ENCODE data around the gene RASD2.
"Not testable (repeated sequence)": the region's sequence is repeated elsewhere in the genome, so short reads cannot be mapped to it uniquely, and the experiment has no call there.

RASD2 gene, protein sequence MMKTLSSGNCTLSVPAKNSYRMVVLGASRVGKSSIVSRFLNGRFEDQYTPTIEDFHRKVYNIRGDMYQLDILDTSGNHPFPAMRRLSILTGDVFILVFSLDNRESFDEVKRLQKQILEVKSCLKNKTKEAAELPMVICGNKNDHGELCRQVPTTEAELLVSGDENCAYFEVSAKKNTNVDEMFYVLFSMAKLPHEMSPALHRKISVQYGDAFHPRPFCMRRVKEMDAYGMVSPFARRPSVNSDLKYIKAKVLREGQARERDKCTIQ

DNA sequence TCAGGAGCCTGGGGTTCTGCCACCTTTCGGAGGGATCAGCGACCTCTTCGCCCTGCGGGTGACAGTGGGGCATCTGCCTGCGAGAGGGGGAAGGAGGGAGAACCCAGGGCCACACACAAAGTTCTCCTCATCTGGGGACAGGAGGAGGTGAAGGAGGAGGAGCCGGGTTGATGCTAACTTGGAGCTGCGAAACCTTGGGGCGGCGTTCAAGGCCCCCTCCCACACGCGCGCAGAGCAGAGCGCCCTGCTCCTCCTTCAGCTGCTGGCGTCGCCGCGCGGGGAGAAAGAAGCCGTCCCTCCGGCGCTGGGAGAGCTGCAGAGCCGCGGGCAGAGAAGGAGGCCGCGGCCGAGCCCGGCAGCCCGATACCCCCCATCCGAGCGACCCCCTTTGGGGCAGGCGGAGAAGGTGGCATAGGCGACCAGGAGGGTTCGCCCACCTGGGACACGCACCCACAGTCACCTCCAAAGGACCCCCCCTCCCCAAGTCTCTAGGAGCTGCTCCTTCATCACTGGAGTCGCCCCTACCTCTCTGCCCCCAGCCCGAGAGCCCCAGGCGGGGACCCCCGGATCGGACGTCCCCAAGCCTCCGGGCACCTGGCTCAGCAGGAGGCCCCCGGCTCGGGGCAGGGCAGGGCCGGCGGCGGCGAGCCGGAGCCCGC, at the start of gene RASD2:
TSS of gene RASD2 (plus strand) at position 237 of the 659 bp plus-strand sequence. CDS start 5,979 bp downstream, outside the sequence.
- peak; percentile 25 to 46 for DNase-seq

DNA sequence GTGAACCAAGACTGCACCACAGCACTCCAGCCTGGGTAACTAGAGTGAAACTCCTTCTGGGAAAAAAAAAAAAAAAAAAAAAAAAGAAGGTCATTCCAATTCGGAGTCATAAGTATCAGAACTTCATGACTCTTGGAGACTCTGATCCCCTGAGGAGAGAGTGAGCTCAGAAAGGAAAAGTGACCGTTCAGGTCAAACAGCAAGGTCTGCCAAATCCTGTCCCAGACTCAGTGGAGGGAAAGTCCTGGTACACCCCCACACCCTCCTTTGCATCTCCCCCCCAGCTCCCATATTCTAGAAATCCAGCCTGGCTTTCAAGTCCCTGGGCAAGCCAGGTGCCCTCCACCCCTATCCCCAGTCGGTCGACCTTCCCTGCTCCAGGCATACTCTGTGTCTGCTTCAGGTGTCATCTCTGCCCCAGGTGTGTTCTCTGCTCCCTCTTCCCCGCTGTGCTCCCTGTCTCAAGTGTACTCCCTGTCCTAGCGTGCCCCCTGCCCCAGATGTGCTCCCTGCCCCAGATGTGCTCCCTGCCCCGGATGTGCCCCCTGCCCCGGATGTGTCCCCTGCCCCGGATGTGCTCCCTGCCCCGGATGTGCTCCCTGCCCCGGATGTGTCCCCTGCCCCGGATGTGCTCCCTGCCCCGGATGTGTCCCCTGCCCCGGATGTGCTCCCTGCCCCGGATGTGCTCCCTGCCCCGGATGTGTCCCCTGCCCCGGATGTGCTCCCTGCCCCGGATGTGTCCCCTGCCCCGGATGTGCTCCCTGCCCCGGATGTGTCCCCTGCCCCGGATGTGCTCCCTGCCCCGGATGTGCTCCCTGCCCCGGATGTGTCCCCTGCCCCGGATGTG, 49.3 kb upstream of the RASD2 start:
- DNase-seq = not testable (repeated sequence)

DNA sequence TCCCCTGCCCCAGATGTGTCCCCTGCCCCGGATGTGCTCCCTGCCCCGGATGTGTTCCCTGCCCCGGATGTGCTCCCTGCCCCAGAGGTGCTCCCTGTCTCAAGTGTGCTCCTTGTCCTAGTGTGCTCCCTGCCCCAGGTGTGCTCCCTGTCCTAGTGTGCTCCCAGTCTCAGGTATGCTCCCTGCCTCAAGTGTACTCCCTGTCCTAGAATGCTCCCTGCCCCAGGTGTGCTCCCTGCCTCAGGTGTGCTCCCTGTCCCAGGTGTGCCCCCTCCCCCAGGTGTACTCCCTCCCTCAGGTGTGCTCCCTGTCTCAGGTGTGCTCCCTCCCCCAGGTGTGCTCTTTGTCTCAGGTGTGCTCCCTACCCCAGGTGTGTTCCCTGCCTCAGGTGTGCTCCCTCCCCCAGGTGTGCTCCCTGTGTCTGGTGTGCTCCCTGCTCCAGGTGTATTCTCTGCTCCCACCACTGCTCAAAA, 48.7 kb upstream of the RASD2 start:
- no peak for DNase-seq

DNA sequence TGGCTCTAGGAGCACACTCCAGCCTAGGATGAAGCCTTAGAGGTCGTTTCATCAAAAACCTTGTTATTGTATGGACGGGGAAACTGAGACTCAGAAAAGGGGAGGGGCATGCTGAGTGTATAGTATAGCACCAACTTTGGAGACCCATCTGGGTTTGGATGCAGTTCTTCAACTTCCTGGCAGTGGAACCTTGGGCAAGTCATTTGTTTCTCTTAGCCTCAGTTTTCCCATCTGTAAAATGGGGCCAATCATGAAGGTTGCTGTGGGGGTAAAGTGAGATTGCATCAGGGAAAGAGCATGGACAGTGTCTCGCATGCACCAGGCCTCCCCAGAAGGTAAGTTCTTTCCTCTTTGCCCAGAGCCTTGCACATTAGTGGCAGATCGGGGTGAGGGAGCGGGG, 47.6 kb upstream of the RASD2 start:
- DNase-seq = no peak

DNA sequence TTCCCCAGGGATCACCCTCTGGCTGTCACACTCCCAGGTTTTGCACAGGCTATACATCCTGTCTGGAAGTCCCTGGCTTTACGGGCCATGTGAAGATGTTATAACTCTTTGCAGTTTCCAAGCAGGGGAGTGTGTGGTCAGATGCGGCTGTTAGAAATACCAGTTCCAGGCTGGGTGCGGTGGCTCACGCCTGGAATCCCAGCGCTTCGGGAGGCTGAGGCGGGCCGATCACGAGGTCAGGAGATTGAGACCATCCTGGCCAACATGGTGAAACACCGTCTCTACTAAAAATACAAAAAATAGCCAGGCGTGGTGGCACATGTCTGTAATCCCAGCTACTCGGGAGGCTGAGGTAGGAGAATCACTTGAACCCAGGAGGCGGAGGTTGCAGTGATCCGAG, 44.9 kb upstream of the RASD2 start:
- not testable (repeated sequence) for DNase-seq

DNA sequence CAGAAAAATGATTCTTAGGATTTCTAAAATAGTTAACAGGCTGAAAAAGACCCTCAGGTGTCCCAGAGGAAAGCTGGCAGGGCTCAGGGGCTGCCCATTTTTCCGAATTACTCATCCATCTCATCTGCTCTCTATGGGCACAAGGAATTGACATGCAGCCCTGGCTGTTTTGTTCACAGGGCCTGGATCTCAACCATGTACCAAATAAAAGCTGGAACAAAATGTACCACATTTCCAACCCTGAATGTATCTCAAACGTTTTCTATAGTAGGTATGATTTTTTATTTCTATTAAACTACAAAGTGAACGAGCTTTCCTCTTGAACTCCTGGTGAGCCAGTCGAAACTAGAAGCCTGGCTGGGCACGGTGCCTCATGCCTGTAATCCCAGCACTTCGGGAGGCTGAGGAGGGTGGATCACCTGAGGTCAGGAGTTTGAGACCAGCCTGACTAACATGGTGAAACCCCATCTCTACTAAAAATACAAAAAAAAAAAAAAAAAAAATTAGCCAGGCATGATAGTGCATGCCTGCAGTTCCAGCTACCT, 43.8 kb upstream of the RASD2 start:
- no peak for DNase-seq

DNA sequence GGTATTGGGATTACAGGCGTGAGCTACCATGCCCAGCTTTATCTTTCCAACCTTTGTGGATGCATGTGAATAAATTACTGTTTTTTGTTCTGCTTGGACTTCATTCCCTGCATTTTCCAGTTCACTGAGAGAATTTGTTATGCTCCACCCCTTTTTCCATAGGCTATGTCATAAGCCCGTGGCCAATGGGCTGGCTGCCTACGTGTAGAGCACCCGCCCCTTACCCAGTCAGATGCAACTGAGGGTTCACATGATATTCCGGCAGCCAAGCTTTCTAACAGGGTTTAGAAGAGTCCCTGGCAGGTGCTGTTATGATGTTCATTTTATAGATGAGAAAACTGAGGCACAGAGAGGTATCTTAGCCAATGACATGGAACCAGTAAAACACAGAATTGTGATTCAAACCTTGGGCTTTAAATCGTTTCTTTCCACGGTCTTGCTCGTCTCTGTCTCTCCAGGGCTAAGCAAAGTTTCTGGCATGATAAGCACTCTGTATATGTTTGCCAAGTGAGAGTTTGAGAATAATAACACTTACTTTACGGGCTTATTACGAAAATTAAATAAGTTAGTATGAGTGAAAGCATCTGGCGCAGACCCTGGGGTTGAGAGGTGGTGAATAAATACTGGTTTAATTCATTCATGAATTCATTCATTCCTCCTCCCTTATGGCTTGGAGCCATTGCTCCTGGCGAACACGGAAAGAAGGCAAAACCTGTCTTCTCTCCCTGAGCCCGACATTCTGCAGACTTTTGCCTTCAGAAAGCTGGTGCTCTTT, 42.4 kb upstream of the RASD2 start:
- no peak for DNase-seq

DNA sequence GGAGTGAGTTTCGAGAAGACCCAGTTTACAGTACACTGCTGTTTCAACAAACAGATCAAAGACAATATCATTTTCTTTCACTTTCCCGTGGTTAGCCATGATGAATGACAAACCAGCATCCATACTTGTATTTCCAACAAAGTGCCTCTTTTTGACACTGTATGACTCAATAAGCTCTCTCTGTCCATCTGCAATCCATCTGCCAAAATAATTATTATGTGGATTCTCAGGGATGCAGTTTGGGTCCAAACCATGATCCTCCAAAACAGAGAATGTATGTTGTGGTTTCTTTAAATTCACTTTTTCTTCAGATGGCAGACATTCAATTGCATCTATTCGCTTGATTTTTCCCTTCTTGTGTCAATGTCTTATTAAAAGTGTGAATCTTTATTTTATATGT, 37.8 kb upstream of the RASD2 start:
- no peak for DNase-seq

DNA sequence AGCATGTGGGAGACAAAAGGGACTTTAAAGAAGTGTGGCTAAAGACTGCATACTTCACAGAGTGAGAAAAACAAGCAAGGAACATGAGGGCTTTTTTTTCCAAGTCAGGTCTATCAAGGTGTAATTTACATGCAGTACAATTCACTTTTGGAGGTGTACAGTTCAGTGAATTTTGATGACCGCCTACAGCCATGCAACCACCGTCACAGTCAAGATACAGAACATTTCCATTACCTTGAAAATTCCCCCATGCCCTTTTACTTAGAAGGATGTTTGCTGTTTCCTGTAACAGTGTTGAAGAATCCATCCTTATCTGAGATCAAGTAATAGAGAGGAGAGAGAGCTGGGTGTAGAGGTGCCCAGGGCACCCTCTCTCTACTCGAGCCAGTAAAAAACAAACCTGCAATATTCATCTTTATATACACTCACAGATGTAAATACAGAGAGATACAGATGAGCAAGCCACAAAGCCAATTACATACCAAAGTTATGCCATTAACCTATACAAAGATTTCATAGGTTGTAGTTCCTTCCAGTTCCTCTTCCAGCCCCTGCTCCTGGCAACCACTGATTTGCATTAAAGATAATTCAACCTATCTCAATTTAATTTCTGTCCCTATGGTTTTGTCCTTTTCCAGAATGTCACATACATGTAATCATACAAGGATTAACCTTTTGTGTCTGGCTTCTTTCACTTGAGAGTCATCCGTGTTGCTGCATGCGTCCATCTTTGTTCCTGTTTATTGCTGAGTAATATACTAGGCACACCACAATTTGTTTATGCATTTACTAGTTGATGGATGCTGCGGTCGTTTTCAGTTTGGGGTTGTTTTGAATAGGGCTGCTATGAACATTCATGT, 35.0 kb upstream of the RASD2 start:
- no peak for DNase-seq

DNA sequence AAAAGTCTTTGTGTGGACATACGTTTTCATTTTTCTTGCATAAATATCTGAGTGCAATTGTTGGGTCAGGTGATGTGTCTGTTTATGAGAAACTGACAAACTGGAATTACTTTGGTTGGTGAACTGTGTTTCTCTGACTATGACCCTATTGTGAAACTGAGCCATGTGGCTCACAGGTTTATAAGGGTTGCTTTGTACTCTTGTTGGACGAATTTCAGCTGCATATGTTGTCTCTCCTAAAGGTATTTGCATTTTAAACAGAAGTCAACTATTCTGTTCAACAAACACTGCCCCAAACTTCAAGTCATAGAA, 34.4 kb upstream of the RASD2 start:
- no peak for DNase-seq

DNA sequence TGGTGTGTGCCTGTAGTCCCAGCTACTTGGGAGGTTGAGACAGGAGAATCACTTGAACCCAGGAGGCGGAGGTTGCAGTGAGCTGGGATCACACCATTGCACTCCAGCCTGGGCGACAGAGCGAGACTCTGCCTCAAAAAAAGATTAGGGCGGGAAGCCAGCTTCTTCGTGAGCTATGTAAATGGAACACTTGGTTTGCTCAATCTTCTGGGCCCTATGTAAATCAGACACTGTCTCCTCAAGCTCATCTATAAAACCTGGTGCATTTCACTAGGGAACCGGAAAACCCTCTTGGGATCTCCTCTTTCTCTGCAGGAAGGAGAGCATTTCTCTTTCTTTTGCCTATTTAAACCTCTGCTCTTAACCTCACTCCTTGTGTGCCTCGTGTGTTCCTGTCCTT, 32.8 kb upstream of the RASD2 start:
- not testable (repeated sequence) for DNase-seq

DNA sequence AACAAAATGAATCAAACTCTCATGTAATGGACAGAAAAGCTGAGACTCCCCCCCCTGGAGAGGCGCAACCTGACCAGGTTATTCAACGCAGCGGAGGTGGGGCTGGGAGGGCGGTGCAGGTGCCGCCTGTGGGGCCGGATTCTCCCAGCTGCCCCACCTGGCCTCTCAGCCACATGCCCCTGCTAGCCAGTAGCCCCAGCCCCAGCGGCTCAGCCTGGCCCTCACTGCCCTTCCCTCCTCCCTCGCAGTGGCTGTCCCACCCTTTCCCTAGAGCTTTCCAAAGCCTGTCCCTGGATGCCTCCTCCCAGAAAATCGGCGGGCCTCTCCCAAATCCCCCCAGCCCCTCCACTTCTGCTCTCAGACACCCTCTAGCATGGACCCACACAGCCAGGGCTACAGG, 31.2 kb upstream of the RASD2 start:
- no peak for DNase-seq

DNA sequence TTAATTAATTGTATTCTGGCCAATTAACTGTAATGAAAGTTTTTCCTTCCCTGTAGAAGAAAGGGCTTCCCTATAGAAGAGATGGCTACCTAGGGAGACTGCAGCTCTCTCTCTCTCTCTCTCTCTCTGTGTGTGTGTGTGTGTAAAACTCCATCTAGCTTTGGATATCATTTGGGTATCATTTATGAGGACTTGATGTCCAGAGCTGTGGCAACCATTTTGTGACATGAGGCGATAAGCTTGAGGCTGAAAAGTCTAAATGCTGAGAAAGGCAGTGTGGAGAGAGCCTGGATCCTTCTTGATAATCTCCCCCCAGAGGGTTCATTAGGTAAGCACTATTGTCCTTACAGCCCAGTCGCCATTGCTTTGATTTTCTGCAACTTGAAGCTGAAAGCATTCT, 30.7 kb upstream of the RASD2 start:
- no peak for DNase-seq

DNA sequence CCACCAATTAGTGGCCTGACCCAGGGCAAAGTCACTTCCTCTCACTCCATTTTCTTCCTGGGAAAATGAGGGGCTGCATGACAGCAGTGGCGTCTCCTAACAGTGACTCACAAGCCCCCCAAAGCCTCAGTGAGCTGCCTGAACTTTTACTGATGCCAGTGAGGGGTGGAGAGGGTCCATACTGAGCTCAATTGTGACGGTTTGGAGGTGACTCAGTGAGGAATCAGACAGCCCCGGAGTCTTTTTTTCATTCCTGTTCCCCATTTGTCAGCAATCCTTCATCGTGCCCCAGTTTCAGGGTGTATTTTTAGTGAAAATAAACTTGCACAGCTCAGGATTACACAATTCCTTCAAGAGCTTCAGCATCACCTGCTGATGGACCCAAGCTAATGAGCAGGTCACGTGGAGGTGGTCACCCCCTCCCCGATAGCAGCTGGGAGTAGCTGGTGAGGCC, 30.1 kb upstream of the RASD2 start:
- no peak for DNase-seq

DNA sequence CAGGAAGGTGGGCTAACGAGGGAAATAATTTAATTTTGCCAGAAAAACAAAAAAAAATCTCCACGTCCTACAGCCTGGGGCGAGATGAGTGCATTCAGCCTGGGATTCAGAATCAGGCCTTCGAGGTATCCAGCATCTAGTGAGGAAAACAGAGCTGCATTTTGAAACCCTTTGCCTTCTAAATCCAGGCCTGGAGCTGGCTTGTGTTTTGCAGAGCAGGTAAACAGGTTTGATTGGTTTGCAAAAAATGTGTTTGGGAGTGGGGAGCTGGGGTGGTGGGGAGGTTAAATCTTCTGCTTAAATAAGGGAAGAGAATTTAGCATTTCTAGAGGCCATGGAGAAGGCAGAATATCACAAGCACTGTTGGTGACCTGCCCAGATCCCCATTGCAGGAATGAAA, 29.7 kb upstream of the RASD2 start:
- DNase-seq = no peak

DNA sequence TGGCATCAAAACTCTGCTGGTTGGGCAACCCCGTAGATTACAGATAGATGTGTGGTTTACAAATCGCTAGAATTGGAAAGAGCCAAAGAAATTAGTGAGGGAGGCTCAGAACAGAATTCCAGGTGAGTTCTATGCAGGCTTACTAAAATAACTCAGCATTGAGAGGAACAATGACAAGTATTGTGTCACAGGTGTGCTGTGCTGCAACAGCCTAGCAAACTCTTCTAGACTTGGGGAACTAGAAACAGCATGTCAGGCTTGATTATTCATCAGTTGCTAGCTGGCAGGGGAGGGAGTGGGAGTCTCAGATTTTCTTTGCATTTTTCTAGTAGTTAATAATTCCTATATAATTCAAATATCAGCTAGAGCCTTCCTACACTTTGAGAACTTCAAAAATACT, 26.3 kb upstream of the RASD2 start:
- DNase-seq = no peak

DNA sequence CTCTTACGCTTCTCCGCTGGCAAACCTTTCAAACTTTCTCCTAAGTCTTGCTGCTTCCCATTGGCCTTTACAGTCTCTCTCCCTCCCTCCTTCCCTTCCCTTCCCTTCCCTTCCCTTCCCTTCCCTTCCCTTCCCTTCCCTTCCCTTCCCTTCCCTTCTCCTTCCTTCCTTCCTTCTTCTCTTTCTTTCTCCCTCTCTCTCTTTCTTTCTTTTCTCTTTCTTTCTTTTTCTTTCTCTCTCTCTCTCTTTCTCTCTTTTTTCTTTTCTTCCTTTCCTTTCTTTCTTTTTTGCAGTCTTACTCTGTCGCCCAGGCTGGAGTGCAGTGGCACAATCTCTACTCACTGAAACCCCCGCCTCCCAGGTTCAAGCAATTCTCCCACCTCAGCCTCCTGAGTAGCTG, 24.7 kb upstream of the RASD2 start:
- not testable (repeated sequence) for DNase-seq

DNA sequence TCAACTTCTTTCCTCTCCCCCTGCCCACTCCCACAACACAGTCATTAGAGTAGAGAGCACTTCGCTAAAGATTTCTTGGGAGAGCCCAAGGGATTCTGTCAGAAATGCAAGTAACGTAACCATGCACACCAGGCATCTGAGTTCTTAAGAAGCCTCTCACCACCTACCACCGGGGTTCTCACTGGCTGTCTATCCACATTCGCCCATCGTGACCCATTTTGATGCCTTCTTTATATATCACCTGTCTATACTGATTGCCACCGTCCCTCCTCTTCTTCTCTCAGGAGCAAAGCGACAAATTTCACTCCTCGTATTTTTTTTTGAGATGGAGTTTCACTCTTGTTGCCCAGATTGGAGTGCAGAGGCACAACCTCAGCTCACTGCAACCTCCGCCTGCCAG, 23.9 kb upstream of the RASD2 start:
- DNase-seq = no peak

DNA sequence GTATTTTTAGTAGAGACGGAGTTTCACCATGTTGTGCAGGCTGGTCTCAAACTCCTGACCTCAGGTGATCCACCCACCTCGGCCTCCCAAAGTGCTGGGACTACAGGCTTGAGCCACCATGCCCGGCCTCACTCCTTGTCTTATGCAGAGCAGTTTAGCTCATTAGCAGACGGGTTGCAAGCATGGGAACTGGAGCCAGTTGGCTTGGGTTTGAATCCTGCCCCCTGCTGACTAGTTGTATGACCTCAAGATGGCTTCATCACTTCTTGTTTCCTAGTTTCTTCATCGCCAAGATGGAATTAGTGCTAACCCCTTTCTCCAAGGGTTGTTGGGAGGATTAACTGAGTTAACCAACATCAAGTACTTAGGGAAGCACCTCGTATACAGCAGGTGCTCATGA, 23.4 kb upstream of the RASD2 start:
- DNase-seq = no peak

DNA sequence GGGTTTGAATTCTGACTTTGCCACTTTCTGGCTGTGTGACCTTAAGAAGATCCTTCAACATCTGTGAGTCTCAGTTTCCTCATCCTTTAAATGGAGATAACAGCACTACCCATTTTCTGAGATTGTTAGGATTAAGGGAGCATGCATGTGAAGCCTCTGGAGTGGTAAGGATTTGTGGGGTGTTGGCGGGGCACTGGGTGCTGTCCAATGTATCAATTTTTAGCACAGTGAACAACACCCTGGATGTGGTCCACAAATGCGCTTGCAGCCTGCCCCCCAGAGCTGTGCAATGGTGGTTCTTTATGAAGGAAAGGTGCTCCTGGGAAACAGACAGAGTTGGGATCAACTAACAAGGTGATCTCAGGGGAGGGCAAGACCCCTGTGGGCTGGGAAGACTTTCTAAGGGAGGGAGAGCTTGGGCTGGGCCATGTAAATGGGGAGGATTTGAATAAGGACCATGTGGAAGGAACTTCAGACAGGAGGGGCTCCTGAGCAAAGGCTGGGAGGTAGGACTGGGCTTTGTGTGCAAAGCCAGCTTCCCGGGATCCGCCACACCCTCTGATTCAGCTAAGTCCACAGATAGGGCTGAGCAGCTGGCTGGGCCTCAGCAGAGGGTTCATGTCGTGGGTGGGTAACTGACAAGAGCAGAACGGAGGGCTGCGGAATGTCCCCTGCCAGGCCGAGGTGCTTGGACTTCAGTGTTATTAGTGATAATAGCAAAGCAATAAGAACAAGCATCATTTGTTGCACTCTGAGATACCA, 22.7 kb upstream of the RASD2 start:
- no peak for DNase-seq

DNA sequence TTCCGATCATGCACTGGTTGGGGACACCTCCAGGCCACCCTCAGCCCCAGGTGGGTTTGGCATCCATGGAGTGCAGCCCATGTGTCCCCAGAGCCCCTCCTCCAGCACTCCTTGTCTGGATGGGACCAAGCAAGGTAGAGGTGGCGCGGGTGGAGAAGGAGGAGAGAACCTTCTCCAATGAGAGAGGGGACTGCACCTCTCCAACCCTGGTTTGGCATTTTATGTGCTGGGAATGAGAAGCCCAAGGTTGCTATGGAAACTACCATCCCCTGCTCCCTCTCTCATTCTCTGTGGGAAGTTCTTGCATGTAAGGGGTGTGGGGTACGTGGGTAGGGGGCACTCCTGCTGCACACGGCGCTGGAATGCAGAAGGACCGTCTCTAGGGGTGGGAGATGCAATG, 21.8 kb upstream of the RASD2 start:
- no peak for DNase-seq

Measured in CD4-positive, alpha-beta T cell treated with Interferon alpha-2 for 1 hour (primary cell).